PC-3 (cell line): Measurements from ENCODE around the gene CERS6. TPM values are rescaled to one million over a fixed set of nuclear protein-coding genes. Genes with fewer than 3 reads are reported as not detected.

Source experiments
- ATAC-seq: fragments of 200-7000 bp; cut with Tn5 transposase; 2 replicates; pipeline ENCODE4 v1.9.1; 2020; ENCODE audit warnings: mild to moderate bottlenecking, moderate library complexity
- BruUV-seq: library from RNA; stranded (reverse); fragments of 400-500 nt; replicated peaks from 2 replicates; lab custom pipeline; 2021; lab: Mats Ljungman, UMichigan
- CTCF ChIA-PET: fragments of 300-600 bp; sonication (Branson Sonifier 250); formaldehyde crosslinking; loops from one replicate; lab custom pipeline; 2022; ENCODE audit warnings: antibody characterized with exemption; lab: Charles Lee
- POLR2A ChIA-PET: fragments of 300-600 bp; sonication (Branson Sonifier 250); formaldehyde crosslinking; loops from one replicate; lab custom pipeline; 2022; ENCODE audit warnings: antibody characterized with exemption; ENCODE audit not compliant: unreplicated experiment; lab: Charles Lee
- DNase-seq: peaks from one replicate; pipeline ENCODE4 v3.0.0-alpha.2; 2015
- H2AFZ ChIP-seq: fragments of 300-600 bp; sonication (generic); 2 replicates; pipeline ENCODE4 v1.6.0; 2016; ENCODE audit warnings: antibody characterized with exemption, low read length
- H3F3A ChIP-seq: fragments of 300-600 bp; sonication (generic); one replicate; pipeline ENCODE4 v1.6.0; 2017; ENCODE audit warnings: antibody characterized with exemption, low read length, control low read depth, mild to moderate bottlenecking; ENCODE audit not compliant: unreplicated experiment
- H3K27ac ChIP-seq: fragments of 300-600 bp; sonication (generic); 2 replicates; pipeline ENCODE4 v1.5.1; 2016; ENCODE audit warnings: mild to moderate bottlenecking, low read length
- H3K27me3 ChIP-seq: fragments of 300-600 bp; sonication (generic); 2 replicates; pipeline ENCODE4 v1.6.1; 2016; ENCODE audit warnings: low read length, mixed read lengths
- H3K36me3 ChIP-seq: fragments of 300-600 bp; sonication (generic); 2 replicates; pipeline ENCODE4 v1.6.1; 2016; ENCODE audit warnings: low read depth, mixed run types, low read length, mixed read lengths
- H3K4me1 ChIP-seq: fragments of 300-600 bp; sonication (generic); 2 replicates; pipeline ENCODE4 v1.5.1; 2016; ENCODE audit warnings: low read length; ENCODE audit not compliant: insufficient read depth
- H3K4me2 ChIP-seq: fragments of 300-600 bp; sonication (generic); 2 replicates; pipeline ENCODE4 v1.6.0; 2016; ENCODE audit warnings: low read length
- H3K4me3 ChIP-seq: fragments of 300-600 bp; sonication (generic); 2 replicates; pipeline ENCODE4 v1.5.1; 2016; ENCODE audit warnings: mild to moderate bottlenecking, low read length, mixed read lengths
- H3K79me2 ChIP-seq: fragments of 300-600 bp; sonication (generic); 2 replicates; pipeline ENCODE4 v1.6.1; 2017; ENCODE audit warnings: low read length, mixed read lengths
- H3K9ac ChIP-seq: fragments of 300-600 bp; sonication (generic); 2 replicates; pipeline ENCODE4 v1.6.0; 2016; ENCODE audit warnings: mild to moderate bottlenecking, low read length
- H3K9me2 ChIP-seq: fragments of 300-600 bp; sonication (generic); replicated peaks from 2 replicates; pipeline ENCODE4 v1.6.1; 2016; ENCODE audit warnings: mixed run types, low read length, mixed read lengths
- H3K9me3 ChIP-seq: fragments of 300-600 bp; sonication (generic); 2 replicates; pipeline ENCODE4 v1.6.1; 2016; ENCODE audit warnings: low read length, mixed read lengths
- H4K20me1 ChIP-seq: fragments of 300-600 bp; sonication (generic); 2 replicates; pipeline ENCODE4 v1.6.1; 2016; ENCODE audit warnings: low read length, mixed read lengths
- CTCF ChIP-seq: fragments of 300-600 bp; sonication (generic); conservative IDR thresholded peaks from 2 replicates; pipeline ENCODE4 v1.5.1; 2017; ENCODE audit warnings: antibody characterized with exemption, low read depth, mild to moderate bottlenecking, low read length
- EZH2 ChIP-seq: fragments of 300-600 bp; sonication (generic); IDR thresholded peaks from one replicate; pipeline ENCODE4 v1.6.1; 2017; ENCODE audit warnings: antibody characterized with exemption, mild to moderate bottlenecking, low read length; ENCODE audit not compliant: unreplicated experiment
- EZH2phosphoT487 ChIP-seq: fragments of 300-600 bp; sonication (generic); IDR thresholded peaks from 2 replicates; pipeline ENCODE4 v1.6.1; 2018; ENCODE audit warnings: mild to moderate bottlenecking, antibody characterized with exemption, low read length, borderline replicate concordance
- intact Hi-C: fragments of 100-400 bp; cut with micrococcal nuclease; formaldehyde crosslinking; loops from 2 replicates; pipeline ENCODE4 v1.9.0; 2023
- total RNA-seq: library from RNA; depleted of rRNA; stranded (reverse); fragments of >200 nt; gene quantifications from 2 replicates; pipeline ENCODE4 v1.2.3, GENCODE V29; 2014

Gene CERS6
- total RNA-seq, 1 experiment from 2014 or later, result 24.2 TPM

- H3K9me2 ChIP-seq, result no peaks in the 10 kb centered on the region
- TF ChIP-seq EZH2, result no peak
- H3K4me3 ChIP-seq, result no peak overlapping the region
- ChIA-PET POLR2A (no interaction called here), CTCF (no interaction called here)
- no peaks in the 10 kb centered on the region for H3K4me1 ChIP-seq
- H3K27me3 ChIP-seq, result no peaks in the 10 kb centered on the region
- H3K9ac ChIP-seq, result no peak overlapping the region
- no peaks in the 10 kb centered on the region for H3K79me2 ChIP-seq
- no peak for DNase-seq
- no TSS peak for BruUV-seq
- no peaks in the 10 kb centered on the region for H3K36me3 ChIP-seq
- ATAC-seq, result no peak
- H3K4me2 ChIP-seq, result no peak overlapping the region
- no peak overlapping the region for H3K27ac ChIP-seq
- H4K20me1 ChIP-seq, result no peaks in the 10 kb centered on the region
- H2AFZ ChIP-seq, result no peak overlapping the region
- no peaks in the 10 kb centered on the region for H3F3A ChIP-seq
- H3K9me3 ChIP-seq, result no peaks in the 10 kb centered on the region
- intact Hi-C loops, result no loop called here
Observed at GRCh38 chr2:168503901-168504300, 47.8 kb downstream of the CERS6 start.

GRCh38 chr2:168504323-168504722 is 48.3 kb downstream of the CERS6 start:
- no peaks in the 10 kb centered on the region for H3K79me2 ChIP-seq
- TF ChIP-seq EZH2, result no peak
- no peak for TF ChIP-seq EZH2phosphoT487
- TF ChIP-seq CTCF, result no peak
- H3K4me1 ChIP-seq, result no peaks in the 10 kb centered on the region
- H3K36me3 ChIP-seq, result no peaks in the 10 kb centered on the region
- H2AFZ ChIP-seq, result no peak overlapping the region
- H3K27ac ChIP-seq, result no peak overlapping the region
- ChIA-PET POLR2A (no interaction called here), CTCF (no interaction called here)
- BruUV-seq, result no TSS peak
- no peak for ATAC-seq
- H3K27me3 ChIP-seq, result no peaks in the 10 kb centered on the region
- intact Hi-C loops, result no loop called here
- H3K9ac ChIP-seq, result no peak overlapping the region
- H3K4me3 ChIP-seq, result no peak overlapping the region
- no peaks in the 10 kb centered on the region for H3K9me2 ChIP-seq
- no peak overlapping the region for H3K4me2 ChIP-seq
- no peaks in the 10 kb centered on the region for H3K9me3 ChIP-seq
- no peaks in the 10 kb centered on the region for H4K20me1 ChIP-seq
- DNase-seq, result no peak
- H3F3A ChIP-seq, result no peaks in the 10 kb centered on the region

- Histone ChIP-seq H3F3A (no peaks in the 10 kb centered on the region), H3K27me3 (no peaks in the 10 kb centered on the region), H3K9me2 (no peaks in the 10 kb centered on the region), H3K36me3 (no peaks in the 10 kb centered on the region), H3K79me2 (peaks cover 3% of the 10 kb centered on the region; the same call in 1 of the 2 replicates), H4K20me1 (no peaks in the 10 kb centered on the region), H3K9me3 (no peaks in the 10 kb centered on the region), H3K4me1 (no peaks in the 10 kb centered on the region; the same call in 1 of the 2 replicates), H3K4me2 (no peak overlapping the region), H2AFZ (no peak overlapping the region), H3K27ac (no peak overlapping the region), H3K4me3 (no peak overlapping the region), H3K9ac (no peak overlapping the region)
- ChIA-PET CTCF (no interaction called here), POLR2A (no interaction called here)
- DNase-seq (no peak), ATAC-seq (no peak; the same call in 1 of the 2 replicates)
- no peak for TF ChIP-seq EZH2phosphoT487
- TF ChIP-seq CTCF, result no peak
- TF ChIP-seq EZH2, result no peak
- BruUV-seq, result no TSS peak
- intact Hi-C loops, result no loop called here
Observed at GRCh38 chr2:168510125-168510756, 54.2 kb downstream of the CERS6 start.
